GM23338 (cell line): ENCODE results near the gene C1QTNF9. TPM values are rescaled to one million over a fixed set of nuclear protein-coding genes. Genes with fewer than 3 reads are reported as not detected.

Source experiments
- ATAC-seq: fragments of 200-7000 bp; cut with Tn5 transposase; 3 replicates; pipeline ENCODE4 v1.9.1; 2020
- DNase-seq: peaks from one replicate; pipeline ENCODE4 v3.0.0-alpha.2; 2015; ENCODE audit warnings: low spot score
- H2AFZ ChIP-seq: fragments of 200-600 bp; sonication (generic); 2 replicates; pipeline ENCODE4 v1.8.0; 2016; ENCODE audit warnings: antibody characterized with exemption, mild to moderate bottlenecking, moderate library complexity
- H3F3A ChIP-seq: fragments of 200-600 bp; sonication (generic); replicated peaks from 2 replicates; pipeline ENCODE4 v1.8.0; 2017; ENCODE audit warnings: antibody characterized with exemption, mixed run types, low read depth
- H3K27ac ChIP-seq: fragments of 200-600 bp; sonication (generic); 2 replicates; pipeline ENCODE4 v1.6.1; 2016; ENCODE audit warnings: low read depth
- H3K27me3 ChIP-seq: fragments of 200-600 bp; sonication (generic); 2 replicates; pipeline ENCODE4 v1.8.0; 2016; ENCODE audit warnings: mild to moderate bottlenecking, mixed run types, moderate library complexity; ENCODE audit not compliant: insufficient read depth
- H3K36me3 ChIP-seq: fragments of 200-600 bp; sonication (generic); 2 replicates; pipeline ENCODE4 v1.8.0; 2016; ENCODE audit warnings: mild to moderate bottlenecking; ENCODE audit not compliant: insufficient read depth
- H3K4me1 ChIP-seq: fragments of 200-600 bp; sonication (generic); 2 replicates; pipeline ENCODE4 v1.8.0; 2016; ENCODE audit warnings: mild to moderate bottlenecking, moderate library complexity; ENCODE audit not compliant: insufficient read depth
- H3K4me2 ChIP-seq: fragments of 200-600 bp; sonication (generic); 2 replicates; pipeline ENCODE4 v1.7.1; 2017; ENCODE audit warnings: mixed run types
- H3K4me3 ChIP-seq: fragments of 200-600 bp; sonication (generic); 2 replicates; pipeline ENCODE4 v1.6.1; 2016; ENCODE audit warnings: mixed run types
- H3K79me2 ChIP-seq: fragments of 200-600 bp; sonication (generic); replicated peaks from 2 replicates; pipeline ENCODE4 v1.8.0; 2017; ENCODE audit warnings: mild to moderate bottlenecking; ENCODE audit not compliant: insufficient read depth
- H3K9me2 ChIP-seq: fragments of 200-600 bp; sonication (generic); 2 replicates; pipeline ENCODE4 v1.8.0; 2017; ENCODE audit not compliant: insufficient read depth
- H4K20me1 ChIP-seq: fragments of 200-600 bp; sonication (generic); replicated peaks from 2 replicates; pipeline ENCODE4 v1.8.0; 2017; ENCODE audit warnings: mild to moderate bottlenecking; ENCODE audit not compliant: insufficient read depth
- H3K27ac Mint-ChIP-seq: 2 replicates; pipeline ENCODE4 v1.8.0; 2020; ENCODE audit warnings: inconsistent platforms, mild to moderate bottlenecking, moderate library complexity, mixed read lengths
- H3K27me3 Mint-ChIP-seq: 3 replicates; pipeline ENCODE4 v1.8.0; 2022; ENCODE audit warnings: low read depth, mild to moderate bottlenecking, moderate library complexity, mixed read lengths, inconsistent platforms; ENCODE audit not compliant: insufficient read depth, poor library complexity
- H3K36me3 Mint-ChIP-seq: 3 replicates; pipeline ENCODE4 v1.8.0; 2021; ENCODE audit warnings: low read depth, mild to moderate bottlenecking, inconsistent platforms, moderate library complexity, mixed read lengths
- H3K4me1 Mint-ChIP-seq: 3 replicates; pipeline ENCODE4 v1.8.0; 2020; ENCODE audit warnings: mild to moderate bottlenecking, inconsistent platforms, mixed read lengths
- H3K4me3 Mint-ChIP-seq: 3 replicates; pipeline ENCODE4 v1.8.0; 2021; ENCODE audit warnings: moderate library complexity, mild to moderate bottlenecking, inconsistent platforms, mixed read lengths
- H3K9me3 Mint-ChIP-seq: 3 replicates; pipeline ENCODE4 v1.8.0; 2020; ENCODE audit warnings: moderate library complexity, mild to moderate bottlenecking, inconsistent platforms, mixed read lengths
- CTCF ChIP-seq, 2 experiments: fragments of 200-600 bp in 1 of 2; sonication (generic) in 1 of 2; conservative IDR thresholded peaks; 2 replicates each; pipeline versions ENCODE4 v1.5.1 to v1.6.1; 2016 to 2017; ENCODE audit warnings: antibody characterized with exemption in 2 of 2, low read depth in 2 of 2, mild to moderate bottlenecking in 2 of 2, moderate library complexity in 1 of 2
- ETS1 ChIP-seq: IDR thresholded peaks from 2 replicates; pipeline ENCODE4 v1.6.1; 2016; ENCODE audit warnings: antibody characterized with exemption
- EZH2 ChIP-seq: fragments of 200-600 bp; sonication (generic); IDR thresholded peaks from one replicate; pipeline ENCODE4 v1.8.0; 2017; ENCODE audit warnings: antibody characterized with exemption, mild to moderate bottlenecking, low read depth; ENCODE audit not compliant: unreplicated experiment
- EZH2phosphoT487 ChIP-seq: fragments of 200-600 bp; sonication (generic); IDR thresholded peaks from one replicate; pipeline ENCODE4 v1.8.1; 2018; ENCODE audit warnings: antibody characterized with exemption; ENCODE audit not compliant: unreplicated experiment
- JUNB ChIP-seq: IDR thresholded peaks from one replicate; pipeline ENCODE4 v1.6.1; 2016; ENCODE audit warnings: antibody characterized with exemption; ENCODE audit not compliant: unreplicated experiment
- NANOG ChIP-seq: IDR thresholded peaks from 2 replicates; pipeline ENCODE4 v1.6.1; 2016; ENCODE audit warnings: antibody characterized with exemption, borderline replicate concordance
- POLR2AphosphoS5 ChIP-seq: IDR thresholded peaks from 2 replicates; pipeline ENCODE4 v1.6.1; 2016; ENCODE audit warnings: antibody characterized with exemption, low read depth
- REST ChIP-seq: IDR thresholded peaks from one replicate; pipeline ENCODE4 v1.6.1; 2018; ENCODE audit warnings: antibody characterized with exemption; ENCODE audit not compliant: unreplicated experiment
- STAT1 ChIP-seq: IDR thresholded peaks from one replicate; pipeline ENCODE4 v1.6.1; 2016; ENCODE audit warnings: antibody characterized with exemption; ENCODE audit not compliant: unreplicated experiment
- ZNF114 ChIP-seq: fragments of 250-450 bp; sonication (Bioruptor Pico); IDR thresholded peaks from 2 replicates; pipeline ENCODE4 v1.5.0; 2020; ENCODE audit warnings: mild to moderate bottlenecking, moderate library complexity
- ZNF331 ChIP-seq: fragments of 250-450 bp; sonication (Bioruptor Pico); IDR thresholded peaks from 2 replicates; pipeline ENCODE4 v1.5.0; 2020; ENCODE audit warnings: low read depth, mild to moderate bottlenecking, moderate library complexity
- polyA plus RNA-seq: library from polyadenylated mRNA; unstranded; fragments of >200 nt; fragmentation: Nextera tagmentation; extraction: Ambion mirVana; gene quantifications from 2 replicates; pipeline ENCODE4 v1.2.1, GENCODE V29; 2016
- total RNA-seq: library from RNA; depleted of rRNA; stranded (reverse); fragments of >200 nt; shearing (Covaris generic); gene quantifications from 2 replicates; pipeline ENCODE4 v1.2.3, GENCODE V29; 2014

C1QTNF9 gene
- total and polyA plus RNA-seq, 2 experiments from 2014 or later = not detected

GRCh38 chr13:24267801-24268200 lies 41.6 kb upstream of the C1QTNF9 start:
- peaks cover 4% of the 10 kb centered on the region for H3K27me3 Mint-ChIP-seq
- peaks cover 27% of the 10 kb centered on the region for H3K79me2 ChIP-seq
- TF ChIP-seq ZNF114 (CRISPR knock-in tag) (no peak), ETS1 (no peak), NANOG (no peak), STAT1 (no peak), JUNB (no peak), REST (no peak), EZH2 (no peak), POLR2AphosphoS5 (no peak), ZNF331 (no peak)
- no peak for ATAC-seq
- H3K4me1 Mint-ChIP-seq = peaks cover 13% of the 10 kb centered on the region
- no peak for DNase-seq
- H3K36me3 Mint-ChIP-seq = no peaks in the 10 kb centered on the region
- H3K27ac ChIP-seq = no peak overlapping the region
- H3K36me3 ChIP-seq = no peaks in the 10 kb centered on the region
- no peaks in the 10 kb centered on the region for H3K9me2 ChIP-seq
- no peak overlapping the region for H3K4me2 ChIP-seq
- 0 out of 2 replicates have a peak, but pooled peaks cover 5% of the 10 kb centered on the region for H3K4me1 ChIP-seq
- no peak overlapping the region for H2AFZ ChIP-seq
- peaks cover 11% of the 10 kb centered on the region; the same call in 1 of the 2 replicates for H4K20me1 ChIP-seq
- H3F3A ChIP-seq = no peaks in the 10 kb centered on the region
- no peak overlapping the region for H3K4me3 Mint-ChIP-seq
- no peaks in the 10 kb centered on the region for H3K27me3 ChIP-seq
- H3K27ac Mint-ChIP-seq = no peak overlapping the region
- H3K4me3 ChIP-seq = no peak overlapping the region
- no peaks in the 10 kb centered on the region for H3K9me3 Mint-ChIP-seq

GRCh38 chr13:24269821-24270220 lies 39.6 kb upstream of the C1QTNF9 start:
- Histone ChIP-seq H3K9me2 (no peaks in the 10 kb centered on the region), H3K4me2 (no peak overlapping the region), H2AFZ (no peak overlapping the region), H3K27me3 (no peaks in the 10 kb centered on the region), H3K4me1 (0 out of 2 replicates have a peak, but pooled peaks cover 5% of the 10 kb centered on the region), H3K36me3 (no peaks in the 10 kb centered on the region), H3F3A (no peaks in the 10 kb centered on the region), H3K79me2 (peaks cover 33% of the 10 kb centered on the region), H3K27ac (no peak overlapping the region), H4K20me1 (peaks cover 11% of the 10 kb centered on the region; the same call in 1 of the 2 replicates), H3K4me3 (no peak overlapping the region)
- H3K27ac Mint-ChIP-seq = no peak overlapping the region
- H3K27me3 Mint-ChIP-seq = peaks cover 4% of the 10 kb centered on the region
- DNase-seq = no peak
- H3K36me3 Mint-ChIP-seq = no peaks in the 10 kb centered on the region
- no peak for ATAC-seq
- peaks cover 14% of the 10 kb centered on the region for H3K4me1 Mint-ChIP-seq
- no peaks in the 10 kb centered on the region for H3K9me3 Mint-ChIP-seq
- H3K4me3 Mint-ChIP-seq = no peak overlapping the region
- no peak for TF ChIP-seq STAT1
- TF ChIP-seq CTCF (conservative IDR thresholded peaks at IDR 0.05; ENCODE audit: low read depth in 2 of 2) = no peak
- no peak for TF ChIP-seq EZH2phosphoT487
- TF ChIP-seq ETS1 = no peak
- TF ChIP-seq POLR2AphosphoS5 = no peak
- no peak for TF ChIP-seq EZH2
